SIG-M5 (cell line): ENCODE measurements around the gene CBLB.

Experiments
- DNase-seq: peaks from one replicate; lab custom pipeline; 2025; lab: John Stamatoyannopoulos, UW

Gene CBLB

DNA sequence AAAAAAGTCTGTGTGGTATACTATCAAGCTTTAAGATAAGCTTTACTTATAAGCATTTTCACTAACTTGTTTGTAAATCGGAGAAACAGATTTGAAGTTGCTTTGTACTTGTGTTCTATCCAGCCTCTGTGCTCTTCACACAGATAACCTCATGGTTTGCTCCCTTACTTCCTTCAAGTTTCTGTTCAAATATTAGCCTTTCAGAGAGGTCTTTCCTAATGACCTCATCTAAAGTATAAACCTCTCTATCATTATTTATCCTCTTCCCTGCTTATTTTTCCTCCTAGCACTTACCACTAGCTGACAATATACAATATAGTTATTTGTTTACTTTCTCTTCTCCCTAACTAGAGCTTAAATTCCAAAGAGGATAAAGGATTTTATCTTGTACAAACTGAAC is 180.0 kb downstream of the CBLB start:
- no peak for DNase-seq

DNA sequence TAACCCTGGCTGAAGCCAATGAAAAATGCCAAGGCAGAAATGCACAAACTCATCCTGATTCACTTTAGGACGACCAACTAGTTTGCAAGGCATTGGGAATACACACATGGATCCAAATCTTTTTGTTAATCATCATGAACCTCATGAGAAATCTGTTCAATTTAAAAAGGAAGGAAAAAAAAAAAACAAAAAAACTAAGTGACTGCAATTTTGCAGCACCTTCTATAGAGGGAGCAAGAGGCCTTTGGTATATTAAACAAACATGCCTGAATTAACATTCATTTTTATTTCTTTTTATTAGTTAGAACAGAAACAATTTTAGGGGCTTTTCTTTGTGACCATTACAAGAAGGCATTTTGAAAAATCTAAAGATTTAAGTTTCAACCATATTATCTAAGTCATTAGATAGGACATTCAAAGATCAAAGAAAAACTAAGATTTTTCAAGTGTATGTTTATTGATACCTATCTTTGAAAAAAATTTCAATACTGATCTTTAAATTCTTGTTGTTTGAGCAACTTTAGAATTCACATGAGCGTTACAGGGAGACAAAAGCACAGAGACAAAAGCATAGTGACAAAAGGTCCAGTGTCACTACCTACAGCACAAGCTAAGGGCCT is 182.4 kb downstream of the CBLB start:
- DNase-seq = no peak

DNA sequence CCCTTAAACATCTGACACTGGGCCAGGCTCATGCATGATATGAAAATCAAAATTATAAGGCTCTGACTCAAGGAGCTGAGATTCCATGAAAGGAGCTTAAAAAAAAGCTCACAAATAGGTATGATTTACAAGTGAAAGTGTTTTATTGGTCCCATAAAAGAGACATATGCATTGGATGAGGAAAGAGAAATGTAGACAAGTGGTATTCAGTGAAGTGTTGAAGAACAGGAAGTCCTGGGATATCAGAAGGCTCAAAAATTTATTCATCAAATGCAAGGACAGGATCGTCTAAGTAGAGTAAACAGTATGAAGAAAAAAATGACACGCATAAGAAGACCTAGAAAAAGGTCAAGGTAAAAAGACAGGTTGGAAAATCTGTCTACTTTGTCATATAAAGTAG is 188.9 kb downstream of the CBLB start:
- no peak for DNase-seq

DNA sequence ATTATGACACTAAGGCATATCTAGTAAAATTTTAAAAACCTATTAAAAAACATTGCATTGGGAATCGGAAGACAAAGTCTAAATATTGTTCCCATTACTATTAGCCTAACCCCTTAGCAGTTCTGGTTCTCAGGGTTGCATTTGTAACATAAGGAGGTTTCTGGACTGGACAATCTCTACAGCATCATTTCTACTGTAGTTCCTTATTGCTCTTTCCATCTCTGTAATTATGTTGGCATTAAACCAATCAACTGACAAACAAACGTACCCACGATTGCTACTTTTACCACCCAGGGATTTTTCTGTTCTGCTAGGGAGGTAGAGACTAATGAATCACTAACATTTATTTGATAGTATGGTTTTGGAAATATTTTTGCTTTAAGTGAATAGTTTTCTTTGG is 190.8 kb downstream of the CBLB start:
- no peak for DNase-seq

DNA sequence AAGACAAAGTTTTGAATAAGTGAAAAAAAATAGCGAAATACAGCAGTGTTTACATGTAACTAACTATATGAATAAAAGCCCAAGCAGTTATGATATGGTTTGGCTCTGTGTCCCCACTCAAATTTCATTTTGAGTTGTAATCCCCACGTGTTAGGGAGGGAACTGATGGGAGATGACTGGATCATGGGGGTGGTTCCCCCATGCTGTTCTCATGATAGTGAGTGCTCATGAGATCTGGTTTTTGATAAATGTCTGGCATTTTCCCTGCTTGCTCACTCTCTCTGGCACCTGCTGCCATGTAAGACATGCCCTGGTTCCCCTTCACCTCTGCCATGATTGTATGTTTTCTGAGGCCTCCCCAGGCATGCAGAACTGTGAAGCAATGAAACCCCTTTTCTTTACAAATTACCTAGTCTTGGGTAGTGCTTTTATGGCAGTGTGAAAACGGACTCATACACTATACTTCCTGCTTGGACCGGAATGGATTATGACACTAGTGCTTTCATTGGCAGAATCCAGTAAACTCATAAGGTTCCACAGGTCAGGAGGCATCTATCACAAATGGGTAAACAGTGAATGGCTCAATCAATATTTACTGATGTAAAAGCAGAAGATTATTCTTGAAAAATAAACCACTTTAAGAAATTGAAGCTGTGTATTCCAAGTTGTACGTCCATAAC is 192.1 kb downstream of the CBLB start:
- no peak for DNase-seq

DNA sequence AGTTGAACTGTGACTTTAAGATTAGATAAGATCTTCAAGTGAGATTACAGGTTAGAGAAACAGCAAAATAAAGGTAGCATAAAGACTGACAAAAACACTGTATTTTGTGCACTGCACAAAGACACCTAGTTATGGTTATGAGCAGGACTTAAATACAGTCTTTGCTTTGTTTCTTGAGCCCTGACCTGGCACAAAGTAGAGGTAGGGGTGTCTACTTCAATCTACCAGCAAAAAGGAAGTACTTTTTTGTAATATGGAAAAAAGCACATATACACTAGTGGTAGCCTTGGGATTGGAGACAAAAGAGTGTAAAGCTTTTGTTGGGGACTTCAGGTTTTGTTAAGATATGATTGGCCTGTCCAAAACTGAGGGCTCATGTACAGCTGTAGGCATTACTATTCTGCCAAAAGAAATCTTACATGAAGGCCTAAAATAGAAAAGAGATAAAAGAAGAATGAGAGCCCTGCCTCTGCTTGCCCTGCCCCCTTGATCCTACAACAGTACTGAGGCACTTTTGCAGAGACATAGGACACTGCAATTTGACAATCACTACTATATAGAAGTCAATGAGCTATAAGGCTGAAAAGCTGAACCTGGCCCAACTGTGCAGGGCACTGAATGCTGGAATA is 194.3 kb downstream of the CBLB start:
- no peak for DNase-seq

DNA sequence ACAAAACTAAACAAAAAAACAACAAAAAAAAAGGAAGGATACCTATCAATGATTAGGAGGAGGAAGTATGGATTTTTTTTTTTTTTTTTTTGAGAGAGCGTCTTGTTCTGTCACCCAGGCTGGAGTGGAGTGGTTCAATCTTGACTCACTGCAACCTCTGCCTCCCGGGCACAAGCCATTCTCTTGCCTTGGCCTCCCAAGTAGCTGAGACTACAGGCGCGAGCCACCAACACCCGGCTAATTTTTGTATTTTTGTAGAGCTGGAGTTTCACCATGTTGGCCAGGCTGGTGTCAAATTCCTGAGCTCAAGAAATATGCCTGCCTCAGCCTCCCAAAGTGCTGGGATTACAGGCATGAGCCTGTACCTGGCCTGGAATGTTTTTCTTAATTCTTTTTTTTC is 195.8 kb downstream of the CBLB start:
- DNase-seq = no peak

DNA sequence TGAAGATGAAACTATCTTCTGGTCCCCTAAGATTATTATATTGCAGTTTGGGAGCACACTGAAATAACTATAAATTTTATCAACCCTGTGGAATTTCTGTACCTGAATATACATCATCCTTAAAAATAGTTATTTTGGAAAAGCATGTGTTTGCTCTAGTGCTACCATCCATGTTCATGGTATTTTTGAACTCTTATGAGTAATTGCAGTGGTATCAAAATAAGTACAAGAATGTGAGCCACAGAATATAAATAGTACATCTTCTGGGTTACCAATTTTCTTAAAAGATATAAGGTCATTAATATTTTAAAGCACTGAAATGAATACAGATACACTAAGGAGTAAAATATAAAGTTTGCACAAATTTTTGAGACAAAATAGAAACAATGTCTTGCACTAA is 206.5 kb downstream of the CBLB start:
- no peak for DNase-seq

DNA sequence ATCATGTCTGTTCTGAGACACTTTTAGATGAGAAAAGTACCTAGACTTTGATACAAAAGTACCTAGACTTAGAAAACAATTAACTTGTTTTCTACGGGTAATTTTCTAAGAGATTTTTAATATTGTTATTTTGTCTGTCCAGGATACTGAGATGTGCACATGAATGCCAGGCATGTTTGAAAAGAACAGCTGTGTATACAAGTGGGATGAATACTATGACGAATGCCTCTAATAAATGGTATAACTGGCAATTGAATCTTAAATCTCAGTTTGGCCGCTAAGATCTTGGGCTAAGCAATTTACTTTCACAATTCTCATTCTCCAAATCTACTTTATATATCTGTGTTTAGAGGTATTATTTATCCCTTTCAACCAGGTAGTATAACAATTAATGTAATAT is 207.4 kb downstream of the CBLB start:
- DNase-seq = no peak

DNA sequence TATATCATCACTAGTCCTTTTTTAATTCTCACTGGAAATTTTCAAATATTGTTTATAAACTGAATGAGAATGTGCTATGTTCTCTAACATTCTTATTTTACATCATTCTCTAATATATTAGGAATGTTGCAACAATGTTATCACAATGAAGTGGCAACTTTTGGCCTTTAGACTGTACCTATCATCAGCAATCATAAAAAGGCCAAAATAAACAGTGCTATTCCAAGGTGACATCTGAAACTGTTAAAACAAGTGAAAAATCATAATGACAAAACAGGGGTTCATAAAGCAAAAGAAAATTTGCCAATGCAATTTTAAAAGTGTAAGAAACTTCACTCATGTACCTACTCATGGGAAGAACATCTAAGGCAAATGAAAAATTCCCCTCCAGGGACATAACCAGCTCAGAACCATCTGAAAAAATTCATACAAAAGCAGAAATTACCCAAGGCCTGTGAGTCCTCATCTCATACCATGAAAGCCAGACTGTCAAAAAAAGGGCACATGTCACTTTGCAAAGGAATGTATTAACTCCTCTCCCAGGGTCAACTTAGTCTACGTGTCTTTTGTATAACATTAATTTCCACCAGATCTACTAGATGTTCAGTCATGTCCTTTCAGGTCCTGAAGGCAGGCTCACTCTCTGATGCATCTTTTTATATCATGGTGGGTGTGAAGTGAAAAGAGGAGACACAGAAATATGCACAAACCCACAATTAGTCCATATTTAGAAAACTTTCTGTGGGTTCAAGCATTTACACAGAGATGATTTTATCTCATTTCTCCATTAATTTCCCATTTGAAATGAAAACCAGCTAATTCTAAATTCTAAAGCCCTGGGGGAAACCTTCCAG is 211.9 kb downstream of the CBLB start:
- no peak for DNase-seq

DNA sequence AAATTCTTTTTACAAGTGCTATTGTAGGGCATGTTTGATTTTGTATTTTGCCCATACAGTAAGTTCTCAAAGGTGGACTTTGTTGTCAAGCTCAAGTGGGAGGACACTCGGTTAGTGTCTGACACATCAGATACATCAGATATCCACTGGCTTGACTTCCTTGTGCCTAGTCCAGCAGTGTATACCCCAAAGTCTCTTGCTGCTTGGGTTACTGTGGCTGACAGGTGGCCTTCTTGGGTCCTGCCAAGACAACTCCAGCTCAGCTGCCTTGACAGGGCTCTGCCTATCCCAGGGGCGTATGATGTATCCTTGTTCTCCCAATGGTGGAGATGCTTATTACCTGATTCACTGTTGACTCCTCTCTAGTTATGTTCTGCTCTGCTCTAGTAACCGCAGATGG is 214.9 kb downstream of the CBLB start:
- no peak for DNase-seq

DNA sequence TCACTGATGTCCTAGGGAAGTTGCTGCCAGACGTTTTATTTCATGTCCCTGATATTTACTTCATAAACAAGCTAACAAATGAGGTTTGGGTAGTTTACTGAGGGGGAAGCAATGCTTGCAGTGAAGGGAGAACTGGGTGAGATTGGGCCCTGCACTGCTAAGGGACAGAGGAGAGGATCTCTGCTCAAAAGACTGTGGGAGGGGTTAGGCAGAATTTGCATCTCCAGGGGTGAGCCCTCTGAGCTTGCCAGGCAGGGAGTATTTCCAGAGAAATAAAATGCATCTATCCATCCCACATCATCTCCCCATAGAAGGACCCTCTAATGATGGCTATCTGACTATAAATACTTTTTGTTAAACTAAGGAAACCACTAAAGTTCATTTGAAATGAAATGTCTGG is 215.6 kb downstream of the CBLB start:
- no peak for DNase-seq

DNA sequence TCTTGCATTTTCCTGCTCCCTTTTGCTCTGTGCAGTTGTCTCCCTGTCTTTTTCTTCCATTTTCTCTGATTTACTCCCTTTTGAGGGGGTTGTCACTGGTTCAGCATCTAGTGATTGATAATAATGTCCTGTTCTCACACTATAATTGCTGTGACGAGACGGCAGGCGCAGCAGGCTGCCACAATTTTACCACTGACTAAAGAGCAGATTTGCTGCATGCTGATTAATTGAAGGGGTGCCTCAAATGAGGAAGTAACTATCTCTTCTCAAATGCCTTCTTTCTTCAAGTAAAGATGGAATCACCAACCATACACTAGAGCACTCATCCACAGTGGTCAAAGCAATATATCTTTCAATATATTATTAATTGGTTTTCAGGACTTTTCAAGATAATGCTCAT is 219.3 kb downstream of the CBLB start:
- DNase-seq = no peak

DNA sequence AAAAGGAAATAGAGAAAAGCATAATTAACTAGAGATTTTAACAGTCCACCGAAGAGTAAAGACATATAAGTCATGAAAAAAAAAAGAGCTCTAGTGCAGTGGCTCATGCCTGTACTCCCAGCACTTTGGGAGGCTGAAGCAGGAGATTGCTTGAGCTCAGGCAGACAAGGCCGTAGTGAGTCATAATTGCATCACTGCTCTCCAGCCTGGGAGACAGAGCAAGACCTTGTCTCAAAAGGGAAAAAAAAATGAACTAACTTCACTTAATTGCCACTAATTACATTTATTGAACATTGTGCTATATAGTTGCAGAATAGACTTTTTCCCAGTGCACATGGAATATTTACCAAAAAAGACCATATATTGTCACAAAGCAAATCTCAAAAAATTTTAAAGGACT is 221.8 kb downstream of the CBLB start:
- DNase-seq = peak; percentile 34

DNA sequence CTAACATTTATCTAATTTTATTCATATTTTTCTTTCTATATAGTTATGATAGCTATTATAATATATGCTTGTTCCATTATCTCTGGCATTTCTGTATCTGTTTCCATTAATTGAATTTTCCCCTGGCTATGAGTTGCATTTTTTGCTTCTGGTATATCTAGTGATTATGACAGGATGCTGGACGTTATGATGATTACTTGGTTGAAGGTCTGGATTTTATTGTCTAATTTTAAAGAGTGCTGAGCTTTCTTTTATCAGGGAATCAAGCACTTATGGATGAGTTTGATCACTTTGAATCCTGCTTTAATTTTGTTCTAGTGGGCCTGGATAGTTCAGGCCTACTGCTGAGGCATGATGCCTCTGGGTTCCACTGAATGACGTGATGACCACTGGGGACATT is 229.7 kb downstream of the CBLB start:
- DNase-seq = no peak

DNA sequence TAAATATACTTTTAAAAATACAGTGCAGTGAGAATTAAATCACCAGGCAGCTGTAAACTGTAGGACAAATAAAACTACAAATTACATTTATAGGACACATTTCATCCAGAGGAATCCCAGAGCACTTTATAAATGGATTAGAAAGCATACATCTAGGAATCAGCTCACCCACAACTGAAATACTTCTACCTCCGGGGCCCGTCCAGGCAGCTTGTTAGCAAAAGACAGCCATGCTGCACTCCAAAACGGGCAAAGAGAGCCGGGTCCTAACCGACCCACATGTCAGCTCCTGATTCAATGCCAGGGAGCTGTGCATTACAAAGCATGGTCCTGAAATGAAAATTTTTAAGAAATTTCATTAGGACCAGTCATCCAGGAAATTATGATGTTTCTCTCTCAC is 234.1 kb downstream of the CBLB start:
- DNase-seq = no peak

DNA sequence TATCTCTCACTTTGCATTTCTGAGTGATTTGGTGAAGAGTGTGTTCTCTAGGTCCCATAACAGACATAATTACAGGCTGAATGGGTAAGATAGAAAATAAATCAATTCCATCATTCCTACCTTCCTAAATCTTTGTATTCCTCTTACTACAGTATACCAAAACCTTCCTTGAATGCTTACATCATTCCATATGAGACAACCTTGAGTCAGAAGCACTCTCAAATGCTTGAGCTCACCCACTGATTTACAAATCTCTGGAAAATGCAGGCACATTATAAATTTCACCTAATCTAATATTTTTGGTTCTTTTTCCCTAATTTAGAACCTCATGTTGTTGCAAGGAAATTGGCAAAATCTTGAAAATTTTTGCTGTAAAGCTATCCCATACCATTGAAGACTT is 239.1 kb downstream of the CBLB start:
- DNase-seq = no peak

DNA sequence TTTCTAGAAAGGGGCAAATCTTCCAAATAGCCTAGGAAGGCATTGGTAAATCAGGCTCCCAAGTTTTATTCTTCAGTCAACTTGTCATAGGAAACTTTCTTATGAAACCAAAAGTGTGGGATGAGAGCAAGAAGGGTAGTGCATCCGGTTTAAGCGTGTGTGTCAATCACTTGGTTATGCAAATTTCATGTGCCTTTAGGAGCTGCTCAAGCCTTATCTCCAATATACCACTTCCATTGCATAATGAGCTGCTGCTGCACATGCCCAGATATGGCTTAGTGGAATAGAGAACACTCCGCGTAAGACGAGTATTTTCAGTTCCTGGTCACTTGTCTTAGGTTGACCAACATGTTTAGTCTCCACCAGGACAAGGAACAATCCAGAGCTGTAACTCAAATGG is 242.1 kb downstream of the CBLB start:
- no peak for DNase-seq

DNA sequence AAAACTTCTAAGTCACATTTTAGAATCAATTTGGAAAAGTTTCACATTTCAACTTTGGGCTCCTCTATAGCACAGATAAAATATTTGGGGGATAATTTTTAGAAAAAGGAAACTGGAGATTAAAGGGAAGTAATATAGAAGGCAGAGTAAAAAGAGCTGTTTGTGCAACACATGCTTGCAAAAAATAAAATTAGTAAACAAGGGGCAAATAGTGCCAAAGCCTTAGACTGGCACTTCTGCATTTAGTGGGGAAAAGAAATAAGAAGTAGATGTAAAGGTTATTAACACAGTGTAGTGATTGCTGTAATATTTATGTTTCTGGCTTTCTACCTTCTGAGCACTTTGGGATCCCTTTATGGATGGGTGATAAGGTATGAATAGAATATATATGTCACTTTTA is 246.6 kb downstream of the CBLB start:
- no peak for DNase-seq

DNA sequence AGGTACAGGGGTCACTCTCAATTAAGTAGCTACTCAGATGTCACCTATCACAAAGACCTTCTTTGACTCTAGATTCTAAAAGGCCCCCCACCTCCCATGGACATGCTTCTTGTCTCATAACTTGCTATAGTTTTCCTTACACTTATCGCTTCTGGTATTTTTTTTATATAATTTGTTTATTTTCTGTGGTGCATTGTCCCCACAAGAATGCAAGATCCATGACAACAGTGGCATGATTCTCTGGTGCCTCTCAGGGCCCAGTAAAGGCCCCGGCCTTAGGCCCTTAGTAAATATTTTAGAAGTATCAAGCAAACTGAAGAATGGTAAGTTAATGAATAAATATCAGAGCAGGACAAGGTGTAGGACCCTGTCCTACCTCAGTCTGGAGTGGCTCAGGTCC is 248.6 kb downstream of the CBLB start:
- no peak for DNase-seq

DNA sequence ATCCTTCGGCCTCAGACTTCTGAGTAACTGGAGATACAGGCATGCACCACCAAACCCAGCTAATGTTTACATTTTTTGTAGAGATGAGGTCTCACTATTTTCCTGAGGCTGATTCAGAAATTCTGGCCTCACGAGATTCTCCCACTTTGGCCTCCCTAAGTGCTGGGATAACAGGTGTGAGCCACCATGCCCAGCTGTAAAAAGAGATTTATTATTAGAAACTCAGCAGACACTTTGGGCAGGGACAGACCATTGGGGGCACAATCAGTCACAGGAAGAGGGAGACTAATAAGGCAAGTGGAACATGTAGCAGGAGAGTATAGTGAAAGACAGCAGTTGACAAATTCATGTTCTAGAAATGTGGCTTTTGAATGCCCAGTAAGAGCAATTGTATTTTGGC is 249.2 kb downstream of the CBLB start:
- no peak for DNase-seq

DNA sequence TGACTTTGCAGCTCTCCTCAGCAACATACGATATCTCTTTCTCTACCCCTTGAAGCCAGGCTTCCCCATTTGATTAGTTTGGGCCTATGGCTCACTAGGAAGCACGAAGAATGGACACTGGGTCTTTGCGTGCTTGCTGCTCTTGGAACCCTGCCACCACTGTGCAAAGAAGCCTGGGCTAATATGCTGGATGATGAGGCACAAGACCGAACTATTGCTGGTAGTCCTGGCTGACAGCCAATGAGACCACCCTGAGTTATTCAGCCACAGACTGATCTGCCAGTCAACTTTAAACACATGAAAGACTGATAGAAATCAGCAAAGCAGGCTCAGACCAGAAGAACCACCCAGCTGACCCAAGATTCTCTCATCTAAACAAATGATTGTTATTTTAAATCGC is 250.3 kb downstream of the CBLB start:
- DNase-seq = no peak
